Parathyroid adenoma (tissue), 2 donors: ENCODE results near the gene LHFPL3.

ENCODE experiments used
- H2AFZ ChIP-seq: fragments of 300-600 bp; sonication (generic); one replicate; pipeline ENCODE4 v1.7.0; 2017; ENCODE audit warnings: antibody characterized with exemption, mild to moderate bottlenecking
- H3K27ac ChIP-seq: fragments of 300-600 bp; sonication (generic); one replicate; pipeline ENCODE4 v1.7.0; 2017
- H3K27me3 ChIP-seq: fragments of 300-600 bp; sonication (generic); one replicate; pipeline ENCODE4 v1.7.0; 2017; ENCODE audit warnings: low read length; ENCODE audit not compliant: control insufficient read depth, insufficient read depth
- H3K36me3 ChIP-seq: fragments of 300-600 bp; sonication (generic); one replicate; pipeline ENCODE4 v1.7.0; 2017; ENCODE audit warnings: low read length; ENCODE audit not compliant: control insufficient read depth, insufficient read depth
- H3K4me1 ChIP-seq: fragments of 300-600 bp; sonication (generic); one replicate; pipeline ENCODE4 v1.7.0; 2017; ENCODE audit warnings: control low read depth
- H3K4me2 ChIP-seq: fragments of 300-600 bp; sonication (generic); one replicate; pipeline ENCODE4 v1.7.0; 2017; ENCODE audit warnings: low read length
- H3K4me3 ChIP-seq: fragments of 300-600 bp; sonication (generic); one replicate; pipeline ENCODE4 v1.7.0; 2017; ENCODE audit warnings: low read depth, low read length
- H3K79me2 ChIP-seq: fragments of 300-600 bp; sonication (generic); one replicate; pipeline ENCODE4 v1.7.0; 2017; ENCODE audit warnings: control low read depth
- H3K9ac ChIP-seq: fragments of 300-600 bp; sonication (generic); one replicate; pipeline ENCODE4 v1.7.0; 2017; ENCODE audit warnings: mild to moderate bottlenecking
- H3K9me3 ChIP-seq: fragments of 300-600 bp; sonication (generic); one replicate; pipeline ENCODE4 v1.7.0; 2017; ENCODE audit warnings: low read length; ENCODE audit not compliant: control insufficient read depth
- TF ChIP-seq, protein P1 (sequence below): fragments of 300-600 bp; sonication (generic); IDR thresholded peaks from one replicate; pipeline ENCODE4 v1.7.0; 2017; ENCODE audit warnings: antibody characterized with exemption, mild to moderate bottlenecking
- donor health status: primary hyperparathyroidism.

LHFPL3 gene

GRCh38 chr7:104795086-104795485, 466.7 kb downstream of the LHFPL3 start:
- Histone ChIP-seq H3K4me1 (no peaks in the 10 kb centered on the region), H3K27ac (no peak overlapping the region), H3K4me2 (no peak overlapping the region), H3K27me3 (no peaks in the 10 kb centered on the region), H3K36me3 (no peaks in the 10 kb centered on the region), H3K9me3 (no peaks in the 10 kb centered on the region), H3K4me3 (no peak overlapping the region), H3K9ac (no peak overlapping the region), H3K79me2 (no peaks in the 10 kb centered on the region), H2AFZ (no peak overlapping the region)
- TF ChIP-seq, protein P1, sequence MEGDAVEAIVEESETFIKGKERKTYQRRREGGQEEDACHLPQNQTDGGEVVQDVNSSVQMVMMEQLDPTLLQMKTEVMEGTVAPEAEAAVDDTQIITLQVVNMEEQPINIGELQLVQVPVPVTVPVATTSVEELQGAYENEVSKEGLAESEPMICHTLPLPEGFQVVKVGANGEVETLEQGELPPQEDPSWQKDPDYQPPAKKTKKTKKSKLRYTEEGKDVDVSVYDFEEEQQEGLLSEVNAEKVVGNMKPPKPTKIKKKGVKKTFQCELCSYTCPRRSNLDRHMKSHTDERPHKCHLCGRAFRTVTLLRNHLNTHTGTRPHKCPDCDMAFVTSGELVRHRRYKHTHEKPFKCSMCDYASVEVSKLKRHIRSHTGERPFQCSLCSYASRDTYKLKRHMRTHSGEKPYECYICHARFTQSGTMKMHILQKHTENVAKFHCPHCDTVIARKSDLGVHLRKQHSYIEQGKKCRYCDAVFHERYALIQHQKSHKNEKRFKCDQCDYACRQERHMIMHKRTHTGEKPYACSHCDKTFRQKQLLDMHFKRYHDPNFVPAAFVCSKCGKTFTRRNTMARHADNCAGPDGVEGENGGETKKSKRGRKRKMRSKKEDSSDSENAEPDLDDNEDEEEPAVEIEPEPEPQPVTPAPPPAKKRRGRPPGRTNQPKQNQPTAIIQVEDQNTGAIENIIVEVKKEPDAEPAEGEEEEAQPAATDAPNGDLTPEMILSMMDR = no peak

DNA sequence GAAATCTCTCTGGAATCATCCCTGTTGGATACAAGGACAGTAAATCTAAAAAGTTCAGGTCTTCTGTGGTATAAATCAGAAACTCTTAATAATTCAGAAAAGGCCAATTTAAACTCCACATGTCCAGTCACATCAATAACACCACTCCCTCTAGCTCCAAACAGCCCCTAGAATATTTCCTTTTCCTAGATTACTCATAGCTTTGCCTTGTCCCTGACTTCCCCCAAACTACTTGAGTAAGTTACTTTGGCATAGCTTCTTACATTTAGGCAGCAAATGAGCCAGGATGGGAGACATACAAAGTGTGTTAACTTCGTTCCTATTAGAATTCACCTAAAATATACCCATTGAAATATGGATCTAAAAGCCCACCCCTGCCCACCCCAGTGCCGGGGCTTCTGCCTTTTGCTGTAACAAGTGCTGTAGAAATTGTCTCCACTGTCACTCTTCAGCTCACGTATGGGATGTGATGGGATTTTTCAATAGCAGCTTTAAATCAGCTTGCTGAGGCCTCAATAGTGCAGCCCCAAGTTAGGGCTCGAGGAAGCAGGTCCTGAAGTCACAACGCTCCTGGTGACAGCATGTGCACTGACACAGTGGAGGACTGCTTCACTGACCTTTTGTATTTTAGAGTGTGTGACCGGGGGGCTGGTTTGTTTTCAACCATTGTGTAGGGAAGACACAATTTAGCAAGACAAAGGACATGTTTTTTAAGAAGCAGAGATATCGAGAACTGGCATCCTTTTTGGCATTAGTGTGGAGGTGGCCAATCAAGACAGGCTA, 467.4 kb downstream of the LHFPL3 start:
- Histone ChIP-seq H3K27ac (no peak overlapping the region), H3K4me3 (no peak overlapping the region), H3K79me2 (no peaks in the 10 kb centered on the region), H2AFZ (no peak overlapping the region), H3K4me1 (no peaks in the 10 kb centered on the region), H3K27me3 (no peaks in the 10 kb centered on the region), H3K9me3 (no peaks in the 10 kb centered on the region), H3K9ac (no peak overlapping the region), H3K36me3 (no peaks in the 10 kb centered on the region), H3K4me2 (no peak overlapping the region)
- TF ChIP-seq, protein P1 = no peak

DNA sequence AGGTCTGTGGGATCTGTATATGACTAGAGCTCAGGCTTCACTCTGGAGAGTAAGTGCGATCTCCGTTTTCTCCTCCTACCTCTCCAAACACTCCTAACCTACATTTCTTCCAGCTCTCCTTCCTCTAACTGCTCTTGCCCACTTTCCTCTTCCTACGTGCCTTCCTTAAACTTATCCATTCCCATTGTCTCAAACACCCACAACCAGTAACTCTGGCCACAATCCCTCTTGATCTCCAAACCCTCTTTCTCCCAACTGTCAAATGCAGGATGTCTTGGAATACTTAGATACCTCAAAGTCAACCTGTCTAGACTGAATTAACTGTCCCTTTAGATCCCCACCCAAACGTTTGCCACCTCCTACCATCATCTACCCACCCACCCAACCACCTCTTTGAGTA, 471.9 kb downstream of the LHFPL3 start:
- no peaks in the 10 kb centered on the region for H3K79me2 ChIP-seq
- TF ChIP-seq, protein P1 = no peak

GRCh38 chr7:104801022-104801421, 472.6 kb downstream of the LHFPL3 start:
- Histone ChIP-seq H3K27me3 (no peaks in the 10 kb centered on the region), H3K4me2 (no peak overlapping the region), H3K79me2 (no peaks in the 10 kb centered on the region), H3K4me1 (no peaks in the 10 kb centered on the region), H3K9ac (no peak overlapping the region), H2AFZ (no peak overlapping the region), H3K9me3 (no peaks in the 10 kb centered on the region), H3K36me3 (no peaks in the 10 kb centered on the region), H3K4me3 (no peak overlapping the region), H3K27ac (no peak overlapping the region)
- TF ChIP-seq, protein P1 = no peak

More for the DNA sequence above, 471.9 kb downstream of the LHFPL3 start:
- Histone ChIP-seq H3K4me2 (no peak overlapping the region), H3K9ac (no peak overlapping the region), H3K27ac (no peak overlapping the region), H3K4me1 (no peaks in the 10 kb centered on the region), H3K9me3 (no peaks in the 10 kb centered on the region), H3K4me3 (no peak overlapping the region), H3K36me3 (no peaks in the 10 kb centered on the region), H2AFZ (no peak overlapping the region), H3K27me3 (no peaks in the 10 kb centered on the region)

DNA sequence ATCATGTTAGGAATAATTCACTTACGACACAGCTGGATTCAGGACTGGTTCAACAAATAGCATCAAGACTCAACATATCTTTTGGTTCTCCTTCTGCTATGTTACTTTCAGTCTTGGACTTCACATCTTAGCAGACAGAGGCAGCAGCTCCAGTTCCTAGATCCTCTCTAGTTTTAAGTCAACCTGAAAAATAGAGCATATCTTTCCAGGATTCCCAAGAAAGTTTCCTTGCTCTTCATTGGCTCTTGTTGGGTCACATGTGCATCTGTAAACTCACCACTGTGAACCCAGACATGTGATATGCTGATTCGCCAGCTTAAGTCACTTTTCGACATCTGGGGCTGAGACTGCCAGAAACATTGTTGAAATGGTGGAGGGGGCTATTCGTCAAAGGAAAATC, 475.5 kb downstream of the LHFPL3 start:
- no peaks in the 10 kb centered on the region for H3K27me3 ChIP-seq
- TF ChIP-seq, protein P1 = no peak
- no peak overlapping the region for H3K27ac ChIP-seq

More for the DNA sequence above, 475.5 kb downstream of the LHFPL3 start:
- no peaks in the 10 kb centered on the region for H3K79me2 ChIP-seq
- H3K4me1 ChIP-seq = no peaks in the 10 kb centered on the region
- H3K4me3 ChIP-seq = no peak overlapping the region
- H3K9me3 ChIP-seq = no peaks in the 10 kb centered on the region
- no peak overlapping the region for H2AFZ ChIP-seq
- H3K4me2 ChIP-seq = no peak overlapping the region
- no peak overlapping the region for H3K9ac ChIP-seq
- H3K36me3 ChIP-seq = no peaks in the 10 kb centered on the region
